Left lobe of liver (tissue), 2 donors: ENCODE measurements around the gene PLCH1. TPM values are rescaled to one million over a fixed set of nuclear protein-coding genes. Genes with fewer than 3 reads are reported as not detected.

Experiments
- ATAC-seq: fragments of 200-7000 bp; cut with Tn5 transposase; one replicate; pipeline ENCODE4 v1.9.1; 2020; ENCODE audit warnings: mild to moderate bottlenecking, moderate library complexity
- DNase-seq: peaks from one replicate; pipeline ENCODE4 v3.0.0-alpha.2; 2020; ENCODE audit warnings: low spot score
- total RNA-seq: library from RNA; stranded (reverse); gene quantifications from one replicate; pipeline ENCODE4 v1.2.1, GENCODE V29; 2021
- donor health status: DM: no; HTN: no; CAD: no; lungs with moderate emphysema.
- donor health status: DM: no; HTN: yes; CAD: no.

The PLCH1 gene
- total RNA-seq, 1 donor from 2014 or later: 0.08 TPM

DNA sequence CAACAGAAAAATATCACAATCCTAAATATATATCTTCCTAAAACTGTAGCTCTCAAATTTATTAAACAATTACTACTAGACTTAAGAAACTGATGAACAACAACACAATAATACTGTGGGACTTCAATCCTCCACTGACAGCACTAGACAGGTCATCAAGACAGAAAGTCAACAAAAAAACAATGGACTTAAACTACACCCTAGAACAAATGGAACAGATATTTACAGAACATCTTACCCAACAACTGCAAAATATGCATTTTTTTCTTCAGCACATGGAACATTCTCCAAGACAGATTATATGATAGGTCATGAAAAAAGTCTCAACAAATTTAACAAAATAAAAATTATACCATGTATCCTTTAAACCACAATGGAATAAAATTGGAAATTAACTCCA is 133.4 kb downstream of the PLCH1 start:
- DNase-seq (no peak), ATAC-seq (no peak)

DNA sequence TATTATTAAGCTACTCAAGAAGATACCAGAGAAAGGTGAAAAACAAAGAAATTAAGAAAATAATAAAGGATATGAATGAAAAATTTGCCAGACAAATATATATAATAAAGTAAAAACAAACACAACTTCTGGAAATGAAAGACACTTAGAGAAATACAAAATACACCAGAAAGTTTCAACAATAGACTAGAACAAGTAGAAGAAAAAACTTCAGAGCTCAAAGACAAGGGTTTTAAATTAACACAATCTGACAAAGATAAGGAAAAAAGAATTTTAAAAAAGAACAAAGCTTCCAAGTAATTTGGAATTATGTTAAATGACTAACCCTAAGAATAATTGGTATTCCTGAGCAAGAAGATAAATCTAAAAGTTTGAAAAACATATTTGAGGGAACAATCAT is 135.3 kb downstream of the PLCH1 start:
- DNase-seq: no peak
- ATAC-seq: no peak

DNA sequence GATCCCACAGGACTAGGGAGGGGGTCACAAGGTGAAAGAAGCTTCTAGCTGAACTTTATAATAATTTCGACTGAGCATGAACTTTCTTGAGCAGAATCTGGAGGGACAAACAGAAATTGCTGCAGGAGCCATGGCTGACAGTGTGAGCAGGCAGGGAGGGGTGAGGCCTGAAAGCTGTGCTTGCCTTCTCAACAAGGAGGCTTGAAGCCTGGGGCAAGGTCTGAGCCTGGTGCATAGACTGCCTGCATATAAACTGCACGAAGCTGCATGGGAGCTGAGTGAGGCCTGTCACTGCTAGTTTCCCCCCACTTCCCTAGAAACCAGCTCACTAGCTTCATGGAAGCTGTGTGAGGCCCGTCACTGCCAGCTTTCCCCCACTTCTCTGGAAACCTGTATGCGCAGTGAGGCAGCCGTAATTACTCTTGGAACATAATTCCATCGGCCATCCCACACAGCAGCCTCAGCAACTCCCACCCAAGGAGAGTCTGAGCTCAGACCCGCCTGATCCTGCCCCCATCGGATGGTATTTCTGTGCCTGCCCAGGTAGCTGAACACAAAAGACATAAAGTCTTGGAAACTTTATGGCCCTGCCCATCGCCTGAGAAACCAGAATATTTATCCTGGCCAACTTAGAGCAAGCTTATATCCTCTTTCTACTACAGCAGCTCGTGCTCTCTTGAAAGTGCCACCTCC is 136.5 kb downstream of the PLCH1 start:
- no peak for ATAC-seq
- no peak for DNase-seq

DNA sequence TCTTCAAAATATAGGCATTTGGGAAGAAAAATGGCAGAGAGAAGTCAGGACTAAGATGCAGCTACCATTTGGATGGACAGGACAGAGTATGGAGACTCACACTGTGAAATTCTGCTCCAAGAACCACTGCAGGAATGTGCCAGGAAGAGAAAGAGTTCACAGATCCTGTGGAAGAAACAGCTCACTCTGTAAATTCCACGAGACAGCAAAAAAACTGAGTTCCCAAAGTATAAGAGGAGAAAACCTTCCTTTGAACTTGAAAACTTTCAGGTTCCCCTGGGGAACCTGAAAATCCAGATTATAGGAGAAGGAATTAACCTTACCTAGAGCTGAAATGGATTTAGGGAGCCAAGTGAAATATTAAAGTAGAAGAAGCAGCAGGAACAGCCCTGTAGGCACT is 137.1 kb downstream of the PLCH1 start:
- DNase-seq (no peak), ATAC-seq (no peak)

DNA sequence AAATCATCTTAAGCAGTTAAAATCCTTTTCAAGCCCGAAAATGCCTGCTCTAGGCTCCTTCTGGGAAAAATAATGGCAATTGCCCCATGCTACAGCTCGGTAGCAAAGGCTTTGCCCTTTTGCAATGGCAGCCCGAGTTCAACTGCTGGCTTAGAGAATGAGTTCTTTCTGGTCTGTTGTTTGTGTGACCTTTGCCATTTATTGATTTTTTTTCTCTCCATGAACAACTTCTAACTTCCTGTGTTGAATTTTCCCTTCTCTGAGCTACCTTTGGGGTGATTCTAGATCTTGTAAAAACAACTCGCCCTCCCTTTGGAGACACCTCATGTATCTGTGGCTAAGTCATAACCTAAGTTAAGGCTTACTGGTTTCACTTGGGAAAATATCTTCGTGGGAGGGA is 139.3 kb downstream of the PLCH1 start:
- peak; percentile 97 for ATAC-seq
- DNase-seq: peak; percentile 74

DNA sequence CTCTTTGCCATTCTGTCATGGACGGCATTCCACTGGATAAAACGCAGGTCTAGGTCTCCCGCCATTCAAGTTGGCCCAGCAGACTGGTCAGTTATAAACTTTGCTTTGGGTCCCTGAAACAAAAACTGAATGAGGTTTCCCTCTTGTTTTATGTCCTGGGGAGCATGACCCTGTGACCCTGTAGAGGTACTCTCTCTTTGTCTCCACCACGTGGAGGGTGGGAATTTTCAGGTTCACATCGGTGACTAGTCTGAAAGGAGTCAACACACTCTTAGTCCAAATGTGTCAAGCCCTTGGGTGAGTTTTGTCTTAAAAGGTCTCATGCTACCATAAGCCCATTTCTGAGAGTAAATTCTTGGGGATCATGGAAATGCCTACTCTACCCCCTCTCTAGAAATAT is 139.9 kb downstream of the PLCH1 start:
- ATAC-seq: no peak
- no peak for DNase-seq

DNA sequence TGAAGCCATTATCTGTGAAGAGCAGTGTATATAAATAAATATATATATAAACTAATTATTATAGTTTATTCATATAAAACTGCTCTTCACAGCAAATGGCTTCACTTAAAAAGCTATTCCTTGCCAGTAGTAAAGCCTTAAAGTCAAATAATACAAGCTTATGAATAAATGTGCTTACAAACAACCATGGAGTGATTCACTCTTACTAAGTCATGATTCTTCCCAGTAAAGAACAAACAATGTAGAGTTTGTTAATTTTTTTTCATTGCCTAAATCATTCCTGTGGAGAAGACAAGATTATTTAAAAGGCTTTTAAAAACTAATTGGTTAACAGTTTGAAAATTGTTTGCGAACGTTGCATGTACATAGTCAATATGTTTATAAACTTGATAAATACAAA is 140.7 kb downstream of the PLCH1 start:
- DNase-seq (no peak), ATAC-seq (no peak)

DNA sequence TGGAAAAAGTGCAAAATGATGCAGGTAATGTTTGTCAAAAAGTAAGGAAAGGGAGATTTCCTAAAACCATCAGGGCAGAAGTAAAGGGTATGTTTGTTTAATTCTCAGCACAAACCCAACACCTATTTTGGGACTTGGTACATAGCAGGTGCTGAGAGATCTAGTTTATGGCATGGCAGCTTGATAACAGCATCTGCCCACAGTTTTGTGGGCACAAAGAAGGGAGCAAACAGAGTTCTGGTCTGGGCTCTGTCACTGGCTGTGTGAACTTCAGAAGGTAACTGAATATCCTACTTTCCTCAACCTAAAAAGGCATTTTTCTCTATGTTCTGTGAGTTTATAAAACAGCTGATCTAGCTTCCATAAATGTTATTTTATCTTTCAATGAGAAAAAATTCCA is 141.6 kb downstream of the PLCH1 start:
- DNase-seq (no peak), ATAC-seq (no peak)

DNA sequence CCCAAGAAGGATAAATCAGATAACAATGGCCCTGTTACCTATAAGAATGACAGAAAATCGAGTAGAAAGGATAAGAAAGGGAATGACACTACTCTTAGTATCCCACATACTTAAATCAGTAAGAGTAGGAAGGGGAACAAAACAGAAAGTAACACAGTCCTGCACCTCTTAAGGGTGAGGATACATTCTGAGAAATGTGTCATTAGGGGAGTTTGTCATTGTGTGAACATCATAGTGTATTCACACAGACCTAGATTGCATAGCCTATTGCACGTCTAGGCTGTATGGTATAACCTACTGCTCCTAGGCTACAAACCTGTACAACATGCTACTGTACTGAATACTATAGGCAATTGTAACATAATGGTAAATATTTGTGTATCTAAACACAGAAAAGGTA is 142.6 kb downstream of the PLCH1 start:
- ATAC-seq: no peak
- no peak for DNase-seq

DNA sequence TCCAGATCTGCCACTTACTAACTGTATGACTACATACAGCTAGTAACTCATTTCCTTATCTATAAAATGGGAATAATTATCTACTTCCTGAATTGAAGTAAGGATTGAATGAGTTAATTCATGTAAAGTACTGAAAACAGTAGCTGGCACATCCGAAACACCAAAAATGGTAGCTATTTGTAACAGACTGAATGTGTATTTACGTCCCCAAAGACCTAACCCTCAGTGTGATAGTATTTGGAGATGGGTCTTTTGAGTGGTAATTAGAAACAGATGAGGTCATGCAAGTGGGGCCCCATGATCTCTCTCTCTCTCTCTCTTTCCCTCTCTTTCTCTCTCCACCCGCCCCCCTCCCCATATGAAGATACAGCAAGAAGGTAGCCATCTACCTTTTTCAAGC is 146.2 kb downstream of the PLCH1 start:
- DNase-seq (no peak), ATAC-seq (no peak)

DNA sequence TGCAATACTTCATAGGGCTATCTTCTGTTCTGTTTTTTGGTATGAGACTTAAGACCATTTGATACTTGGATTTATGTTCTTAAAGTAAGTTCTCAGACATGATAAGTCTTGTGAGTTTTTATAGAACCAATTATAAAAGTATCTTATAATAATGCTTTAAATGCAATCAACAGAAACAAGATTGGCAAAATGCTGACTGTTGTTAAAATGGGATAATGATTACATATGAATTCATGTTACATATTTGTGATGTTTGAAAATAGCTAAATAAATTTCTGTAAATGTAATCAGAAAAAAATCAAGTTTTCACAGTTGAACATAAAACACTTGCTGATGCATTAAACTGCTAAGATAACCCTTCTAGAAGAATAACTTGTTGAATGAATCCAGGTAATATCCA is 148.3 kb downstream of the PLCH1 start:
- ATAC-seq (no peak), DNase-seq (no peak)

DNA sequence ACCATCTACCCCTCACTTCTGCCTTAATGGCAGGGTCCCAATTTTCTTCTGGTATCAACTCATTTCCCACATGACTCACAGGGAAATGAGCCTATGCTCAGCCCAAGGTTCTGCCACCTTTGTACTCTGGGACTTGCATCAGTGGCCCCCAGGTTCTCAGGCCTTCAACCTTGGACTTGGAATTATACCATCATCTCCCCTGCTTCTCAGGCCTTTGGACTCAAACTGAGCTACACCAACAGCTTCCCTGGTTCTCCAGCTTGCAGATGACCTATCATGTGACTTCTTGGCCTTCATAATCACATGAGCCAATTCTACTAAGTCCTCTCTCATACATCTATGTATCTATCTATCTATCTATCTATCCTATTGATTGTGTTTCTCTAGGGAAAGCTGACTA is 149.5 kb downstream of the PLCH1 start:
- ATAC-seq (peak; percentile 40), DNase-seq (no peak)

DNA sequence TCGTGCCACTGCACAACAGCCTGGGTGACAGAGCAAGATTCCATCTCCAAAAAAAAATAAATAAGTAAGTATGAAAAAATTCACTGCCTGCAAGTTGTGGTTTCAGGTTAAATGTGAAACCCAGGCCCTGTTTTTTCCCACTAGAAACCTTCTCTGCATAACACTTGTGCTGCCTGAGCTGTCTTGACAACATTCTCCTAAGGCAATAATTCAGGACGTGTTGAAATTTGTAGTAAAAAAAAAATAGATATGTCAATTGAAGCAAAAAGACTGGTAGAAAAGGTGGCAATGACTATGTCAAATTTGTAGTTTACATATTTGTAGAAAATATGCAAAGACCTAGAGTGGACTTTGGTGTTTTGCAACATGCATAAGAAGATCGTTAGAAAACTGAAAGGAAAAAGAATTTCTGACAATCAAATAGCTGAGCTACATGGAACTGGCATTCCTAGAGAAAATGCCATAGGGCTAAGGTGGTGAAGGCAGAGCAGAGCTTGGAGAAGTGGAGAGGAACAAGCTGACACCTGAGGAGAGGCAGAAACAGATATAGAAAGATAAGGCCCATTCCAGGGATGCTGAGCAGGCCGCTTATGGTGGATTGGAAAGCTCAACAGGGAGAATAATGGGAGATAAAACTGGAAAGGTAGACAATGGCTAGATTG is 150.2 kb downstream of the PLCH1 start:
- no peak for DNase-seq
- no peak for ATAC-seq

DNA sequence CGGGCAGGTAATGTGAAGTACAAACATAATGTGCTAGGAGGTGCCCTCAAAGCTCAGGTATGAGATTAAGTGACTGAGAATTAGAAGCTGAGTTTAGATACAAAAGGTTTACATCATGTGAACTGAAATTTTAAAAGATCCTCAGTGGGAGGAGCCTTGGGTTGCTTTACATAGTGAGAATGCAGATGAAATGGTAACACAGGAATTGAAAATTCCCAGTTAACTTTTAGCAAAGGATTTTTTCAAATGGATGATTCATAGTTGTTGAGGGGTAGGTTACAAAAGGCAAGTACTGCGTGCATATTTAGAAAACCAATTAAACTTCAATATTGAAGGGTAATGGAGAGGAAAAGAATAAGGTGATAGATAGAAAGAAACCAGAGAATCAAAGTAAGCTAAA is 157.3 kb downstream of the PLCH1 start:
- ATAC-seq (no peak), DNase-seq (no peak)

DNA sequence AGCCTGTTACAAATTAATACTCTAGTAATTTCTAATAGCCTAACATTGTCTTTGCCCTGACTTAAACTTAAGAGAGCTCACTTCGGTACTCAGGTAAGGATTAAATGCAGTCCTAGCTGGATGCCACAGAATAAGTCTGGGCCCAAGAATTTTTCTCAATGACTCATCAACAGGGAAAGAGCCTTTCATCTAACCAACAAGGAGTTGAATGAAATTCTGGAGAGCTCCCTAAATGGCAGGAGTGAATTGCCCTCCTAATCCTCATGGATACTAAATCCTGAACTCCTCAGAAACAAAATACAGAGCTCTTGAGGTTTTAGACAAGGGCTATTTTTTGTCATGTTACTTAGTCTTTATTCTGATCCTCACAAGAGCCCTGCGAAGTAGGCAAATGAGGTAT is 159.5 kb downstream of the PLCH1 start:
- ATAC-seq: no peak
- DNase-seq: no peak

DNA sequence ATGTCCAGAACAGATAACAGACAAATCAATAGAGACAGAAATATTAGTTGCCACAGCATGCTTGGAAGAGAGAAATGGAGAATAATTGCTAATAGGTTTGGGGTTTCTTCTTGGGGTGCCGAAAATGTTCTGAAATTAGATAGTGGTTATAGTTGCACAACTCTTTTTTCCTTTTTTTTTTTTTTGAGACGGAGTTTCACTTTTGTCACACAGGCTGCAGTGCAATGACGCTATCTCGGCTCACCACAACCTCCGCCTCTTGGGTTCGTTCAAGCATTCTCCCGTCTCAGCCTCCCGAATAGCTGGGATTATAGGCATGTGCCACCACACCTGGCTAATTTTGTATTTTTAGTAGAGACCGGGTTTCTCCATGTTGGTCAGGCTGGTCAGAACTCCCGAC is 163.3 kb downstream of the PLCH1 start:
- DNase-seq: no peak
- ATAC-seq: no peak

DNA sequence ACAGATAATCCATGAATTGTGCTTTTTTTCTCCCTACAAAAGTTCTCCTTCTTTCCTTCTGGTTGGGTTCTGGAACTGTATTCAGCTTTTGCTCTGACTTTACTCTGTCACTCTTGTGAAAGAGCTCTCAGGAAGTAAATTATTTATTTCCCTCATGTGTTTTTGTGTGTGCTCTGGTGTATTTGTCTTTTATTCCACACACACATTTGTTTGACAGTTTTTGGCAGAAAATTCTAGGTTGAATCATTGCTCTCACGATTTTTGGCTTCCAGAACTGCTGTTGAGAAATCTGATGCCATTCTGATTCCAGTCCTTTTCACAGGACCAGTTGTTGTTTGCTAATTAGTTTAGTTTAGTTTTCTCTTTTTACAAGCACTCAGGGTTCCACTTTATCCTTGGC is 172.8 kb downstream of the PLCH1 start:
- ATAC-seq: peak; percentile 95

DNA sequence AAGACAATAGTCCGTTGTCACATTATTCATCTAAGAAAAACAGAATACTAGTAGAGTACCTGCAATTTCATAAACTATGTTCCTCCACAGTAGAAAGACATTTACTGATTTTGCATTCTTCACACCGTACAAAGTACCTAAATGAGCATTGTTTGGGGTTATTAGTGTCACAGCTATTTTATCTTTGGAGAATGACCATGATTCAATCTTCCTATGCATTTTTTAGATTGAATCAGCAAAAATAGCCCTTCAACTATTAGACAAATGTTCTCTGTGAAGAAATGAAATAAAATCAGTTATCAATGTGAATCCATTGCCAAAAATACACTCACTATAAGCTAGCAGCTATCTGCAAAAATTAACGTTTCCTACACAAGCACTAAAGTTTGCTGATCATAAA is 176.6 kb downstream of the PLCH1 start:
- ATAC-seq (no peak), DNase-seq (no peak)

More for the DNA sequence above, 172.8 kb downstream of the PLCH1 start:
- no peak for DNase-seq

DNA sequence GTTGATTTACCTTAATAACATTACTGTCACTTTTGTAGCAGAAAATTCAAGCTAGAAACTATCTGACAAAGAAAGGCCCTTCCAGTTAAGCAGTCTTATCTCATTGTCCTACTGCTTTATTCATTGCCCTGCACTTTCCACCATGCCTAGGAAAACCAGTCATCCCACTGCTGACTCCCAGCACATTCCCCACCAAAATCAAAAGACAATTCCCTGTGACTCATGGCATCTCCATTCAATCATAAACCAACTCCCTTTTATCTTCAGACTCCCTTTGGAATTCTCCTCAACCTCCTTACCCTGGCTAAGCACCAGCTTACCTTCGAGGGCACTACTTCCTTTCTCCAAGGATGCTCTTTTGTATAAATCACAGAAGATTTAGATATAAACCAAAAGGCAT is 184.3 kb downstream of the PLCH1 start:
- no peak for ATAC-seq
- no peak for DNase-seq

DNA sequence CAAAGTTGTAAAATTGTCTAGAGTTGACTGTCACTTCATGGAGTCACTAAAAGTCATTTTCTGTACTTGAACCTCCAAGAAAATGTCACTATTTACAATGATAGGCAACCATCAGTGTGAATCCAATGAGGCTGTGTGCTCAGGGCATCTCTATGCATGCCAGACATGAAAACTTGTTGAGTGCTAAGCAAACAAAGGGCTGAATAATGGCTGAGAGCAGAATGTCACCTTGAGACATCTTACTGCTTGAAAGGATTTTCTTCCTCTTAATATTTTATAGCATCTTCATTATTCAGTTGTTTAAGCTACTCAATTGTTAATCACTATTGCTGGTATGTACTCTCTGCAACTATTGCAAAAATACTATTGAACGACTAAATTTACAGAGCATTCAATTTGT is 184.7 kb downstream of the PLCH1 start:
- no peak for ATAC-seq
- DNase-seq: no peak

DNA sequence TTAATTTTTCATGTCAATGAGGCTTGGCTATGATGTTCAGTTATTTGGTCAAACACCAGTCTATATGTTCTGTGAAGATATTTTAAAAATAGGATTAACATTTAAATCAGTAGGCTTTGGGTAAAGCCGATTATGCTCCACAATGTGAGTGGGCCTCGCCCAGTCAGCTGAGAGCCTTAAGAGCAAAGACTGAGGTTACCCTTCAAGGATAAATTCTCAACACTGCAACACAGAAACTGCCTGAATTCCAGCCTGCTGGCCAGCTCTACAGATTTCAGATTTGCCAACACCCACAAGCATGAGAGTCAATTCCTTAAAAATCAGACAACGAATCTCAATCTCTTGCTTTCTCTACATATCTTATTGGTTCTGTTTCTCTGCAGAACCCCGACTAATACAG is 188.3 kb downstream of the PLCH1 start:
- no peak for DNase-seq
- ATAC-seq: no peak

DNA sequence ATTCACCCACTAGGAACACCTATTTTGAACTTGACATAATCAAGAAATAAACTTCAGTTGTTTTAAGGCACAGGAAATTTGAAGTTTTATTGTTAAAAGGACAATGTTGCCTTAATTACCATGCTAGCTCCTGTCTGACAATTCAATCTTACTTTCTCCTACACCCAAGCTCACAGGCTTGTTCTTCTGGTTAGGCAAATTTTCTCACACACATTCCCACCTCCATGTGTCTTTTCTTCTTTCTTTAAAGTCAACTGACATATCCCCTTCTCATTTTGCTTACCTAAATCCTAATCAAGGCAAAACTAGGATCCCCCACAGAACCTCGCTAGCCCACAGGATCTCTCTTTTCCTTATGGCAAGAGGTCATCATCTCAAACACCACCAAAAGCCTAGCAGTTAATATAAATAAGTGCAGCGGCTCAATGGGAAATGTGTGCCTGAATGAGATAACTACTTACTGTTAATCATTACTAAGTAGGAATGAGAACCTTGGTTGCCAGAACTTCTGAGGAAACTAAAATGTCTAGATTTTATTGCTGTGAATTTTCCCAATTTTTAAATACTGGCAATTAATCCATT is 189.3 kb downstream of the PLCH1 start:
- DNase-seq (no peak), ATAC-seq (peak; percentile 36)
